Fibroblast of pulmonary artery (primary cell): Measurements from ENCODE around the gene KATNB1.
"Not testable (repeated sequence)": the region's sequence is repeated elsewhere in the genome, so short reads cannot be mapped to it uniquely, and the experiment has no call there.

Experiments used
- DNase-seq: peaks from one replicate; pipeline ENCODE4 v3.0.0-alpha.2; 2010; ENCODE audit warnings: low read depth
- H3K4me3 ChIP-seq: replicated peaks from 2 replicates; pipeline ENCODE4 v1.5.1; 2011; ENCODE audit warnings: low read depth, mild to moderate bottlenecking, control low read depth, low read length, moderate library complexity
- CTCF ChIP-seq: IDR thresholded peaks from 2 replicates; pipeline ENCODE4 v1.5.1; 2011; ENCODE audit warnings: mild to moderate bottlenecking, control low read depth, low read length, inconsistent platforms; ENCODE audit errors: missing control alignments

KATNB1 gene

GRCh38 chr16:57773019-57773418 is 37.4 kb downstream of the KATNB1 start:
- H3K4me3 ChIP-seq = no peak overlapping the region
- no peak for TF ChIP-seq CTCF
- DNase-seq = no peak

- DNase-seq = no peak
- H3K4me3 ChIP-seq = no peak overlapping the region
- no peak for TF ChIP-seq CTCF
Measured at GRCh38 chr16:57773655-57774295, 38.2 kb downstream of the KATNB1 start.

- H3K4me3 ChIP-seq = no peak overlapping the region
- TF ChIP-seq CTCF = no peak
- DNase-seq = no peak
Measured at GRCh38 chr16:57774705-57775285, 39.2 kb downstream of the KATNB1 start.

- H3K4me3 ChIP-seq = no peak overlapping the region
- TF ChIP-seq CTCF = peak; percentile 16
- DNase-seq = no peak
Measured at GRCh38 chr16:57775661-57776469, 40.3 kb downstream of the KATNB1 start.

GRCh38 chr16:57778658-57779057 is 43.1 kb downstream of the KATNB1 start:
- TF ChIP-seq CTCF = no peak
- no peak overlapping the region for H3K4me3 ChIP-seq
- no peak for DNase-seq

GRCh38 chr16:57779836-57780235 is 44.3 kb downstream of the KATNB1 start:
- DNase-seq = not testable (repeated sequence)

GRCh38 chr16:57781349-57781740 is 45.8 kb downstream of the KATNB1 start:
- TF ChIP-seq CTCF = no peak
- no peak for DNase-seq
- no peak overlapping the region for H3K4me3 ChIP-seq

More at GRCh38 chr16:57779836-57780235, 44.3 kb downstream of the KATNB1 start:
- H3K4me3 ChIP-seq = not testable (repeated sequence)
